Hepatocyte (in vitro differentiated cells): Measurements from ENCODE around the gene EDNRA. TPM values are rescaled to one million over a fixed set of nuclear protein-coding genes. Genes with fewer than 3 reads are reported as not detected.

ENCODE experiments used
- DNase-seq: peaks from one replicate; pipeline ENCODE4 v3.0.0-alpha.2; 2016; ENCODE audit warnings: low spot score
- H2AFZ ChIP-seq: fragments of 200-600 bp; sonication (generic); 2 replicates; pipeline ENCODE4 v1.6.0; 2016; ENCODE audit warnings: antibody characterized with exemption, mild to moderate bottlenecking
- H3K27ac ChIP-seq: fragments of 200-600 bp; sonication (generic); 2 replicates; pipeline ENCODE4 v1.5.1; 2016; ENCODE audit warnings: mild to moderate bottlenecking
- H3K27me3 ChIP-seq: fragments of 200-600 bp; sonication (generic); 2 replicates; pipeline ENCODE4 v1.6.1; 2016
- H3K36me3 ChIP-seq: fragments of 200-600 bp; sonication (generic); replicated peaks from 2 replicates; pipeline ENCODE4 v1.5.1; 2016; ENCODE audit warnings: low read depth; ENCODE audit not compliant: insufficient read depth
- H3K4me1 ChIP-seq: fragments of 200-600 bp; sonication (generic); 2 replicates; pipeline ENCODE4 v1.5.1; 2016; ENCODE audit warnings: mild to moderate bottlenecking, moderate library complexity; ENCODE audit not compliant: insufficient read depth
- H3K4me2 ChIP-seq: fragments of 200-600 bp; sonication (generic); 2 replicates; pipeline ENCODE4 v1.6.0; 2016
- H3K4me3 ChIP-seq: fragments of 200-600 bp; sonication (generic); 2 replicates; pipeline ENCODE4 v1.5.1; 2016; ENCODE audit warnings: mild to moderate bottlenecking
- H3K79me2 ChIP-seq: fragments of 200-600 bp; sonication (generic); 2 replicates; pipeline ENCODE4 v1.6.0; 2017; ENCODE audit warnings: mild to moderate bottlenecking
- H3K9me2 ChIP-seq: fragments of 200-600 bp; sonication (generic); replicated peaks from 2 replicates; pipeline ENCODE4 v1.6.0; 2017; ENCODE audit warnings: mild to moderate bottlenecking; ENCODE audit not compliant: insufficient read depth
- H3K9me3 ChIP-seq: fragments of 200-600 bp; sonication (generic); 2 replicates; pipeline ENCODE4 v1.5.1; 2016; ENCODE audit warnings: low read depth, mild to moderate bottlenecking
- H4K20me1 ChIP-seq: fragments of 200-600 bp; sonication (generic); 2 replicates; pipeline ENCODE4 v1.6.0; 2016; ENCODE audit warnings: mild to moderate bottlenecking; ENCODE audit not compliant: insufficient read depth, poor library complexity, severe bottlenecking
- EZH2 ChIP-seq: fragments of 200-600 bp; sonication (generic); IDR thresholded peaks from 2 replicates; pipeline ENCODE4 v1.6.1; 2016; ENCODE audit warnings: antibody characterized with exemption, mild to moderate bottlenecking, borderline replicate concordance
- EZH2phosphoT487 ChIP-seq: fragments of 200-600 bp; sonication (generic); IDR thresholded peaks from one replicate; pipeline ENCODE4 v1.6.1; 2018; ENCODE audit warnings: antibody characterized with exemption, mild to moderate bottlenecking, low read depth, moderate library complexity; ENCODE audit not compliant: unreplicated experiment, severe bottlenecking
- WGBS: methylation state at CpG from one replicate; pipeline ENCODE4 v1.1.6; 2016; ENCODE audit warnings: low lambda C conversion rate; ENCODE audit errors: missing lambda C conversion rate; 5-methylcytosine and 5-hydroxymethylcytosine counted together
- polyA plus RNA-seq: library from polyadenylated mRNA; unstranded; fragments of >200 nt; fragmentation: Nextera tagmentation; extraction: Ambion mirVana; gene quantifications from 2 replicates; pipeline ENCODE4 v1.2.1, GENCODE V29; 2016
- total RNA-seq: library from RNA; depleted of rRNA; stranded (reverse); fragments of >200 nt; gene quantifications from 2 replicates; pipeline ENCODE4 v1.2.3, GENCODE V29; 2014
- TF ChIP-seq, protein P1 (sequence below): fragments of 200-600 bp; sonication (generic); IDR thresholded peaks from 2 replicates; pipeline ENCODE4 v1.5.1; 2016; ENCODE audit warnings: antibody characterized with exemption, mild to moderate bottlenecking; ENCODE audit not compliant: poor library complexity

Gene EDNRA
- total and polyA plus RNA-seq, 2 experiments from 2014 or later, result 19.0 to 28.1 TPM

- H3K27ac ChIP-seq, result no peak overlapping the region
- H3K79me2 ChIP-seq, result peaks cover 68% of the 10 kb centered on the region
- H3K4me2 ChIP-seq, result no peak overlapping the region
- no peaks in the 10 kb centered on the region for H3K9me2 ChIP-seq
- WGBS, result 88% methylated on average over 2 of the region's 2 CpGs
- DNase-seq, result no peak
- peaks cover 13% of the 10 kb centered on the region for H3K4me1 ChIP-seq
- H3K27me3 ChIP-seq, result no peaks in the 10 kb centered on the region
- TF ChIP-seq, protein P1, sequence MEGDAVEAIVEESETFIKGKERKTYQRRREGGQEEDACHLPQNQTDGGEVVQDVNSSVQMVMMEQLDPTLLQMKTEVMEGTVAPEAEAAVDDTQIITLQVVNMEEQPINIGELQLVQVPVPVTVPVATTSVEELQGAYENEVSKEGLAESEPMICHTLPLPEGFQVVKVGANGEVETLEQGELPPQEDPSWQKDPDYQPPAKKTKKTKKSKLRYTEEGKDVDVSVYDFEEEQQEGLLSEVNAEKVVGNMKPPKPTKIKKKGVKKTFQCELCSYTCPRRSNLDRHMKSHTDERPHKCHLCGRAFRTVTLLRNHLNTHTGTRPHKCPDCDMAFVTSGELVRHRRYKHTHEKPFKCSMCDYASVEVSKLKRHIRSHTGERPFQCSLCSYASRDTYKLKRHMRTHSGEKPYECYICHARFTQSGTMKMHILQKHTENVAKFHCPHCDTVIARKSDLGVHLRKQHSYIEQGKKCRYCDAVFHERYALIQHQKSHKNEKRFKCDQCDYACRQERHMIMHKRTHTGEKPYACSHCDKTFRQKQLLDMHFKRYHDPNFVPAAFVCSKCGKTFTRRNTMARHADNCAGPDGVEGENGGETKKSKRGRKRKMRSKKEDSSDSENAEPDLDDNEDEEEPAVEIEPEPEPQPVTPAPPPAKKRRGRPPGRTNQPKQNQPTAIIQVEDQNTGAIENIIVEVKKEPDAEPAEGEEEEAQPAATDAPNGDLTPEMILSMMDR, result no peak
- TF ChIP-seq EZH2phosphoT487, result no peak
- TF ChIP-seq EZH2, result no peak
- H3K9me3 ChIP-seq, result no peaks in the 10 kb centered on the region
- no peaks in the 10 kb centered on the region for H3K36me3 ChIP-seq
- no peaks in the 10 kb centered on the region for H4K20me1 ChIP-seq
- no peak overlapping the region for H3K4me3 ChIP-seq
- no peak overlapping the region for H2AFZ ChIP-seq
Measured at GRCh38 chr4:147494301-147494700, 13.4 kb downstream of the EDNRA start.

DNA sequence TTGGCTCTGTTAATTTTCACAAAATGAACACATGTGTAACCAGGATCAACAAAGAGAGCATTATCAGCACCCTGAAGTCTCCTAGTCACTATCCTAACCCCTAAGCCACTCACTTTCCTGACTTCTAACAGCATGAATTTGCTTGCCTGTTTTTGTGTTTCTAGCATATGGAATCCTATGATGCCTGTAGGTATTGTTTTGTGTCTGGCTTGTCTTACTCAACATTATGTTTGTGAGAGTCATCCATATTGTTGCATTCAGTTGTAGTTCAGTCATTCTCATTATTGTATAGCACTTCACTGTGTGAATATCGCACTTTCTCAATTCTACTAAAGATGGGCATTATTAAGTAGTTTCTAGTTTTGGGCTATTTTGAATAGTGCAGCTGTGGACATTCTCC is 15.6 kb downstream of the EDNRA start:
- DNase-seq, result no peak
- Histone ChIP-seq H3K4me1 (peaks cover 13% of the 10 kb centered on the region), H3K79me2 (peaks cover 62% of the 10 kb centered on the region), H4K20me1 (no peaks in the 10 kb centered on the region), H3K4me3 (no peak overlapping the region), H3K9me2 (no peaks in the 10 kb centered on the region), H3K4me2 (no peak overlapping the region), H3K27me3 (no peaks in the 10 kb centered on the region), H3K36me3 (no peaks in the 10 kb centered on the region), H3K9me3 (no peaks in the 10 kb centered on the region), H2AFZ (no peak overlapping the region), H3K27ac (no peak overlapping the region)
- WGBS, result 97% methylated on average over 1 of the region's 1 CpG
- no peak for TF ChIP-seq EZH2phosphoT487
- TF ChIP-seq, protein P1, result no peak
- no peak for TF ChIP-seq EZH2

DNA sequence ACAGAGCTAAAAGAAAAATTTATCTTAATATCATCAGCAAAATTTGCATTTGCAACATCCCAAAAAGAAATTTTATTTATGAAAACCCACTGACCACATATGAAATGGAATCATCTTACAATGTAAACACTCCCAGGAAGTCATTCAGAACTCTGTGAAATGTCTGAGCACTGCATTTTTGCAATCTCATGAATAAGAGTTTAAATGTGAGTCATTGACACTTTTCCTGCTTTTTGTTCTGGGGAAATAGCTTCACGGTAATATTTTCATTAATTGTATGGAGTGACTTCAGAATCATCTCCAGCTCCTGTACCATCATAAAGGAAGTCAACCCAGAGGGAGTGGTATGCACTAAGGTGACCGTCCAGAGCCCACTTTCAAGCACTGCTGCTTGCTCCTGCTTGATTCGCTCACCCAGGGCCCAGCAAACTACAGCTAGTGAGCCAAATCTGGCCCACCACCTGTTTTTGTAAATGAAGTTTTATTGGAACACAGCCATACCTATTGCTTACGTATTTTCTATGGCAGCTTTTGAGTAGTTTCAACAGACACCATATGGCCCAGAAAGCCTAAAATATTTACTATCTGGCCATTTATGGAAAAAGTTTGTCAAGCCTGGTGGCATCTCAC is 17.2 kb downstream of the EDNRA start:
- H3K4me2 ChIP-seq, result no peak overlapping the region
- H3K27ac ChIP-seq, result peak overlapping the region; percentile 25
- H2AFZ ChIP-seq, result no peak overlapping the region
- H3K4me1 ChIP-seq, result peaks cover under 1% of the 10 kb centered on the region
- peaks cover 54% of the 10 kb centered on the region for H3K79me2 ChIP-seq
- DNase-seq, result no peak
- TF ChIP-seq, protein P1, result no peak
- TF ChIP-seq EZH2phosphoT487, result no peak
- TF ChIP-seq EZH2, result no peak
- no peak overlapping the region for H3K4me3 ChIP-seq
- no peaks in the 10 kb centered on the region for H3K27me3 ChIP-seq
- H4K20me1 ChIP-seq, result no peaks in the 10 kb centered on the region
- H3K36me3 ChIP-seq, result no peaks in the 10 kb centered on the region
- H3K9me3 ChIP-seq, result no peaks in the 10 kb centered on the region
- no peaks in the 10 kb centered on the region for H3K9me2 ChIP-seq
- 82% methylated on average over 4 of the region's 4 CpGs for WGBS
